ENCODE measurements around the gene ZBTB7C. TPM values are rescaled to one million over a fixed set of nuclear protein-coding genes. Genes with fewer than 3 reads are reported as not detected.

Gene ZBTB7C
- total and polyA plus RNA-seq, 9 of the 15 experiments (the other 6 are each of a cell fraction or from before 2014, with no cell fraction given): not detected

DNA sequence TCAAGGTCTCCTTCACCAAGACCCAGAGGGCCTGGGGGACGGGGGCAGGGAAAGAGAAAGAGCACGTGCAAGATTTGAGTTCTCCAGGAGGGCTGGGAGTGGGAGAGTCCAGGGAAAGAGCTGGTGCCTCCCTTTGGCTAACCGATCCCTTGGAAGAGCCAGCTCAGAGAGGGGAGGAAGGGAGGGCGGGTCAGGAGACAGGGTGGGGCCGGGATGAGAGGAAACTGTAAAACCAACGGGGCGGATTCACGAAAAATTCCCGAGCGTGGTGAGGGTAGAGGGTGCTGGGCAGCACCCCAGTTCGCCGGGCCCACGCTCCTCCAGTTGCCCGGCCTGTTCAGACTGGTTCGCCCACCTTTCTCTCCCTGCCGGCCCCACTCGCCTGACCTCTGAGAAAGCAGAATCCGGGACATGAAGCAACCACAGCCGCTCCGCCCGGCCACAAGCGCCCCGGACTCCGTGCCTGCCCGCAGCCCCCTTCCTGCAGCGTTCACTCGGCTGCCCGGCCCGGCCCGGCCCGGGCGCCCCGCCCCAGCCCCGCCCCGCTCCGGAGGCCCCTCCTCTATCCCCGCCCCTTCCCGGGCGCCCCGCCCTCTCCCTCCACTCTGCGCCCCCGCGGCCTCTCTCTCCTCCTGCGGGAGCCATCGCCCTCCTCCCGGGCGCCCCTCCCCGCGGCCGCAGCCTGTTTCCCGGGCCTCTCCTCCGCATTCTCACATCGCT lies 247.8 kb downstream of the ZBTB7C start (continued):
- TF ChIP-seq, protein P1, sequence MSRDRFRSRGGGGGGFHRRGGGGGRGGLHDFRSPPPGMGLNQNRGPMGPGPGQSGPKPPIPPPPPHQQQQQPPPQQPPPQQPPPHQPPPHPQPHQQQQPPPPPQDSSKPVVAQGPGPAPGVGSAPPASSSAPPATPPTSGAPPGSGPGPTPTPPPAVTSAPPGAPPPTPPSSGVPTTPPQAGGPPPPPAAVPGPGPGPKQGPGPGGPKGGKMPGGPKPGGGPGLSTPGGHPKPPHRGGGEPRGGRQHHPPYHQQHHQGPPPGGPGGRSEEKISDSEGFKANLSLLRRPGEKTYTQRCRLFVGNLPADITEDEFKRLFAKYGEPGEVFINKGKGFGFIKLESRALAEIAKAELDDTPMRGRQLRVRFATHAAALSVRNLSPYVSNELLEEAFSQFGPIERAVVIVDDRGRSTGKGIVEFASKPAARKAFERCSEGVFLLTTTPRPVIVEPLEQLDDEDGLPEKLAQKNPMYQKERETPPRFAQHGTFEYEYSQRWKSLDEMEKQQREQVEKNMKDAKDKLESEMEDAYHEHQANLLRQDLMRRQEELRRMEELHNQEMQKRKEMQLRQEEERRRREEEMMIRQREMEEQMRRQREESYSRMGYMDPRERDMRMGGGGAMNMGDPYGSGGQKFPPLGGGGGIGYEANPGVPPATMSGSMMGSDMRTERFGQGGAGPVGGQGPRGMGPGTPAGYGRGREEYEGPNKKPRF (IDR thresholded peaks at IDR 0.05; ENCODE audit: low read depth, low read length): no peak
- TF ChIP-seq, protein P2, sequence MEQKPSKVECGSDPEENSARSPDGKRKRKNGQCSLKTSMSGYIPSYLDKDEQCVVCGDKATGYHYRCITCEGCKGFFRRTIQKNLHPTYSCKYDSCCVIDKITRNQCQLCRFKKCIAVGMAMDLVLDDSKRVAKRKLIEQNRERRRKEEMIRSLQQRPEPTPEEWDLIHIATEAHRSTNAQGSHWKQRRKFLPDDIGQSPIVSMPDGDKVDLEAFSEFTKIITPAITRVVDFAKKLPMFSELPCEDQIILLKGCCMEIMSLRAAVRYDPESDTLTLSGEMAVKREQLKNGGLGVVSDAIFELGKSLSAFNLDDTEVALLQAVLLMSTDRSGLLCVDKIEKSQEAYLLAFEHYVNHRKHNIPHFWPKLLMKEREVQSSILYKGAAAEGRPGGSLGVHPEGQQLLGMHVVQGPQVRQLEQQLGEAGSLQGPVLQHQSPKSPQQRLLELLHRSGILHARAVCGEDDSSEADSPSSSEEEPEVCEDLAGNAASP (IDR thresholded peaks at IDR 0.05): no peak
- TF ChIP-seq VEZF1 (CRISPR knock-in tag; IDR thresholded peaks at IDR 0.05): peak; percentile 70
- TF ChIP-seq EGR1 (conservative IDR thresholded peaks at IDR 0.05): peak; percentile 38
- no peak for TF ChIP-seq KAT8 (IDR thresholded peaks at IDR 0.05; ENCODE audit: low read depth)

All from K562 (cell line).